PC-3 (cell line): ENCODE measurements around the gene ZNF692.

Source experiments
- EZH2phosphoT487 ChIP-seq: fragments of 300-600 bp; sonication (generic); IDR thresholded peaks from 2 replicates; pipeline ENCODE4 v1.6.1; 2018; ENCODE audit warnings: mild to moderate bottlenecking, antibody characterized with exemption, low read length, borderline replicate concordance
- TF ChIP-seq, protein P1 (sequence below): fragments of 300-600 bp; sonication (generic); conservative IDR thresholded peaks from 2 replicates; pipeline ENCODE4 v1.5.1; 2017; ENCODE audit warnings: antibody characterized with exemption, low read depth, mild to moderate bottlenecking, low read length

DNA sequence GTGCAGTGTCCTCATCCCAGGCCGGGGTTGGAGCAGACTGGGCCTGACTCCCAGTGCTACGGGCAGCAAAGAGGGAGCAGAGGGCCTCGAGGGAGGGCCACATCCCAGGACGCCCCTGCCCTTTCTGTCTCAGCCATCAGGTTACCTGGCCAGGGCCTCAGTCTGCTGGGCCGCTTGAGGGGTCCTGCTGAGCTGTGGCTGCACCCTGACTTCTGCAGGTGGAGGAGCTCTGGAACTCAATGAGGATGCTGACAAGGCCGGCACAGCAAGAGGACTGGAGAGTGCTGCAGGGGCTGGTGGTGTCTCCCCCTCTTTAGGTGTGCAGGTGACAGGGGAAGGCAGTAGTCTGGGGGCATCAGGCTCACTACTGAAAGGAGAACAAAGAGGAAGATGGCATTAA is 3.3 kb downstream of the ZNF692 start:
- TF ChIP-seq, protein P1, sequence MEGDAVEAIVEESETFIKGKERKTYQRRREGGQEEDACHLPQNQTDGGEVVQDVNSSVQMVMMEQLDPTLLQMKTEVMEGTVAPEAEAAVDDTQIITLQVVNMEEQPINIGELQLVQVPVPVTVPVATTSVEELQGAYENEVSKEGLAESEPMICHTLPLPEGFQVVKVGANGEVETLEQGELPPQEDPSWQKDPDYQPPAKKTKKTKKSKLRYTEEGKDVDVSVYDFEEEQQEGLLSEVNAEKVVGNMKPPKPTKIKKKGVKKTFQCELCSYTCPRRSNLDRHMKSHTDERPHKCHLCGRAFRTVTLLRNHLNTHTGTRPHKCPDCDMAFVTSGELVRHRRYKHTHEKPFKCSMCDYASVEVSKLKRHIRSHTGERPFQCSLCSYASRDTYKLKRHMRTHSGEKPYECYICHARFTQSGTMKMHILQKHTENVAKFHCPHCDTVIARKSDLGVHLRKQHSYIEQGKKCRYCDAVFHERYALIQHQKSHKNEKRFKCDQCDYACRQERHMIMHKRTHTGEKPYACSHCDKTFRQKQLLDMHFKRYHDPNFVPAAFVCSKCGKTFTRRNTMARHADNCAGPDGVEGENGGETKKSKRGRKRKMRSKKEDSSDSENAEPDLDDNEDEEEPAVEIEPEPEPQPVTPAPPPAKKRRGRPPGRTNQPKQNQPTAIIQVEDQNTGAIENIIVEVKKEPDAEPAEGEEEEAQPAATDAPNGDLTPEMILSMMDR = no peak
- TF ChIP-seq EZH2phosphoT487 = no peak
